ENCODE results near the gene MACROD2. TPM values are rescaled to one million over a fixed set of nuclear protein-coding genes. Genes with fewer than 3 reads are reported as not detected.

Gene MACROD2
- total RNA-seq, 4 donors from 2014 or later, result 12.6 to 60.3 (median 18.9) TPM

GRCh38 chr20:14828459-14828858, 833.1 kb downstream of the MACROD2 start:
- TF ChIP-seq CTCF (IDR thresholded peaks at IDR 0.05) (no peak), POLR2AphosphoS5 (IDR thresholded peaks at IDR 0.05) (no peak), POLR2A (IDR thresholded peaks at IDR 0.05) (no peak), EP300 (IDR thresholded peaks at IDR 0.05) (no peak)
- Histone ChIP-seq H3K27ac (no peak overlapping the region), H3K4me3 (no peak overlapping the region), H3K4me1 (no peaks in the 10 kb centered on the region), H3K36me3 (no peaks in the 10 kb centered on the region), H3K9me3 (no peaks in the 10 kb centered on the region), H3K27me3 (no peaks in the 10 kb centered on the region)
- 81% methylated on average over 1 of the region's 1 CpG for WGBS
- no peak for DNase-seq (ENCODE audit: low spot score in 2 of 2)

- WGBS, result 73% methylated on average over 1 of the region's 1 CpG
- Histone ChIP-seq H3K27me3 (no peaks in the 10 kb centered on the region), H3K36me3 (no peaks in the 10 kb centered on the region), H3K4me3 (no peak overlapping the region), H3K4me1 (no peaks in the 10 kb centered on the region), H3K27ac (no peak overlapping the region), H3K9me3 (no peaks in the 10 kb centered on the region)
- TF ChIP-seq CTCF (IDR thresholded peaks at IDR 0.05) (no peak), POLR2AphosphoS5 (IDR thresholded peaks at IDR 0.05) (no peak), EP300 (IDR thresholded peaks at IDR 0.05) (no peak), POLR2A (IDR thresholded peaks at IDR 0.05) (no peak)
- DNase-seq (ENCODE audit: low spot score in 2 of 2), result no peak
Observed at GRCh38 chr20:14829906-14830305, 834.6 kb downstream of the MACROD2 start.

- TF ChIP-seq POLR2AphosphoS5 (IDR thresholded peaks at IDR 0.05), result no peak
- no peak for TF ChIP-seq CTCF (IDR thresholded peaks at IDR 0.05)
- TF ChIP-seq EP300 (IDR thresholded peaks at IDR 0.05), result no peak
- no peak for TF ChIP-seq POLR2A (IDR thresholded peaks at IDR 0.05)
- Histone ChIP-seq H3K27me3 (no peaks in the 10 kb centered on the region), H3K9me3 (no peaks in the 10 kb centered on the region), H3K36me3 (no peaks in the 10 kb centered on the region), H3K27ac (no peak overlapping the region), H3K4me3 (no peak overlapping the region), H3K4me1 (no peaks in the 10 kb centered on the region)
- no peak for DNase-seq (ENCODE audit: low spot score in 2 of 2)
- 59% methylated on average over 2 of the region's 2 CpGs for WGBS
Observed at GRCh38 chr20:14830466-14830865, 835.1 kb downstream of the MACROD2 start.

GRCh38 chr20:14830899-14831298, 835.6 kb downstream of the MACROD2 start:
- Histone ChIP-seq H3K36me3 (no peaks in the 10 kb centered on the region), H3K27me3 (no peaks in the 10 kb centered on the region), H3K9me3 (no peaks in the 10 kb centered on the region), H3K4me1 (no peaks in the 10 kb centered on the region), H3K27ac (peak overlapping the region; percentile 25), H3K4me3 (no peak overlapping the region)
- TF ChIP-seq EP300 (IDR thresholded peaks at IDR 0.05) (no peak), POLR2AphosphoS5 (IDR thresholded peaks at IDR 0.05) (no peak), CTCF (IDR thresholded peaks at IDR 0.05) (no peak), POLR2A (IDR thresholded peaks at IDR 0.05) (no peak)
- WGBS, result 82% methylated on average over 6 of the region's 6 CpGs
- no peak for DNase-seq (ENCODE audit: low spot score in 2 of 2)

GRCh38 chr20:14832630-14833029, 837.3 kb downstream of the MACROD2 start:
- no peak overlapping the region for H3K4me3 ChIP-seq

More at GRCh38 chr20:14832630-14833029, 837.3 kb downstream of the MACROD2 start:
- Histone ChIP-seq H3K4me1 (peaks cover 4% of the 10 kb centered on the region), H3K36me3 (no peaks in the 10 kb centered on the region), H3K27me3 (no peaks in the 10 kb centered on the region), H3K27ac (no peak overlapping the region), H3K9me3 (no peaks in the 10 kb centered on the region)
- DNase-seq (ENCODE audit: low spot score in 2 of 2), result no peak
- TF ChIP-seq POLR2A (IDR thresholded peaks at IDR 0.05) (no peak), POLR2AphosphoS5 (IDR thresholded peaks at IDR 0.05) (no peak), CTCF (IDR thresholded peaks at IDR 0.05) (no peak), EP300 (IDR thresholded peaks at IDR 0.05) (no peak)

All from suprapubic skin (tissue), 4 donors.